SK-N-SH (cell line): ENCODE results near the gene NEK8. TPM values are rescaled to one million over a fixed set of nuclear protein-coding genes. Genes with fewer than 3 reads are reported as not detected.

Experiments
- CTCF ChIA-PET: fragments of 300-600, 350-600 bp; formaldehyde crosslinking; extraction: SDS; loops from one replicate; lab custom pipeline; 2021; lab: Yijun Ruan, JAX
- POLR2A ChIA-PET: fragments of 350-600 bp; sonication (Branson Sonifier 250); formaldehyde crosslinking; extraction: SDS; loops from one replicate; lab custom pipeline; 2020; ENCODE audit warnings: antibody characterized with exemption, inconsistent platforms; lab: Yijun Ruan, JAX
- DNase-seq: peaks from one replicate; pipeline ENCODE4 v3.0.0; 2012
- H2AFZ ChIP-seq: fragments of 200-600 bp; sonication (generic); 2 replicates; pipeline ENCODE4 v1.8.1; 2016; ENCODE audit warnings: antibody characterized with exemption, mild to moderate bottlenecking, low read depth
- H3F3A ChIP-seq: fragments of 200-600 bp; sonication (generic); replicated peaks from 2 replicates; pipeline ENCODE3; 2016; ENCODE audit warnings: antibody characterized with exemption, mild to moderate bottlenecking; ENCODE audit not compliant: insufficient read depth
- H3K27ac ChIP-seq, 2 experiments: fragments of 200-500 bp in 1 of 2; fragments of 200-600 bp in 1 of 2; sonication (Bioruptor generic) in 1 of 2; sonication (generic), shearing (Covaris generic) in 1 of 2; 2 replicates each; pipeline versions ENCODE4 v1.5.1 to v1.6.1; 2014 to 2016; ENCODE audit warnings: low read depth in 2 of 2, inconsistent platforms in 1 of 2, low read length in 1 of 2, mild to moderate bottlenecking in 1 of 2, mixed read lengths in 1 of 2
- H3K27me3 ChIP-seq: fragments of 200-600 bp; sonication (generic), shearing (Covaris generic); 2 replicates; pipeline ENCODE4 v1.6.1; 2016; ENCODE audit warnings: mixed run types; ENCODE audit not compliant: insufficient read depth
- H3K36me3 ChIP-seq, 2 experiments: fragments of 200-500 bp in 1 of 2; fragments of 200-600 bp in 1 of 2; sonication (Bioruptor generic) in 1 of 2; sonication (generic) in 1 of 2; replicated peaks in 1 of 2; 2 replicates each; pipeline versions ENCODE3 to v1.5.1; 2014 to 2016; ENCODE audit warnings: low read length in 1 of 2, mild to moderate bottlenecking in 1 of 2; ENCODE audit not compliant: insufficient read depth in 2 of 2, control insufficient read depth in 1 of 2
- H3K4me1 ChIP-seq, 2 experiments: fragments of 200-500 bp in 1 of 2; fragments of 200-600 bp in 1 of 2; sonication (Bioruptor generic) in 1 of 2; sonication (generic), shearing (Covaris generic) in 1 of 2; 2 replicates each; pipeline versions ENCODE4 v1.5.1 to v1.6.1; 2014 to 2016; ENCODE audit warnings: low read depth in 1 of 2, low read length in 1 of 2, mixed run types in 1 of 2; ENCODE audit not compliant: insufficient read depth in 2 of 2, control insufficient read depth in 1 of 2
- H3K4me2 ChIP-seq: fragments of 200-600 bp; sonication (generic), shearing (Covaris generic); 2 replicates; pipeline ENCODE4 v1.6.1; 2017; ENCODE audit warnings: mixed run types
- H3K4me3 ChIP-seq, 2 experiments: fragments of 200-500 bp in 1 of 2; fragments of 200-600 bp in 1 of 2; sonication (Bioruptor generic) in 1 of 2; sonication (generic), shearing (Covaris generic) in 1 of 2; 2 replicates each; pipeline versions ENCODE4 v1.5.1 to v1.8.1; 2014 to 2016; ENCODE audit warnings: low read depth in 2 of 2, inconsistent platforms in 1 of 2, low read length in 1 of 2, mild to moderate bottlenecking in 1 of 2, mixed read lengths in 1 of 2, moderate library complexity in 1 of 2
- H3K79me2 ChIP-seq: fragments of 200-600 bp; sonication (generic); 2 replicates; pipeline ENCODE4 v1.8.1; 2017; ENCODE audit warnings: mild to moderate bottlenecking; ENCODE audit not compliant: insufficient read depth
- H3K9ac ChIP-seq: fragments of 200-600 bp; sonication (generic); 2 replicates; pipeline ENCODE4 v1.6.1; 2017; ENCODE audit warnings: mixed run types
- H3K9me2 ChIP-seq: fragments of 200-600 bp; sonication (generic); 2 replicates; pipeline ENCODE4 v1.6.1; 2017; ENCODE audit warnings: mixed run types
- H3K9me3 ChIP-seq: fragments of 200-600 bp; sonication (generic); 2 replicates; pipeline ENCODE4 v1.6.1; 2017; ENCODE audit warnings: mixed run types, mild to moderate bottlenecking, moderate library complexity
- H4K20me1 ChIP-seq: fragments of 200-600 bp; sonication (generic); 2 replicates; pipeline ENCODE4 v1.6.1; 2017; ENCODE audit warnings: mild to moderate bottlenecking, mixed run types; ENCODE audit not compliant: insufficient read depth
- ELF1 ChIP-seq: IDR thresholded peaks from 2 replicates; pipeline ENCODE4 v1.4.0; 2012
- EZH2phosphoT487 ChIP-seq: fragments of 200-600 bp; sonication (generic); IDR thresholded peaks from 2 replicates; pipeline ENCODE4 v1.6.1; 2017; ENCODE audit warnings: low read depth, mixed run types, mild to moderate bottlenecking, antibody characterized with exemption, moderate library complexity, borderline replicate concordance
- FOXJ3 ChIP-seq: sonication (generic); formaldehyde crosslinking; IDR thresholded peaks from 2 replicates; pipeline ENCODE4 v1.5.1; 2020; ENCODE audit warnings: mild to moderate bottlenecking, missing genetic modification reagents
- GATA2 ChIP-seq: sonication (generic); formaldehyde crosslinking; IDR thresholded peaks from 2 replicates; pipeline ENCODE4 v1.5.0; 2020; ENCODE audit warnings: mild to moderate bottlenecking, missing genetic modification reagents
- MXI1 ChIP-seq: IDR thresholded peaks from 2 replicates; pipeline ENCODE4 v1.6.1; 2012; ENCODE audit warnings: mild to moderate bottlenecking, low read depth, low read length, improper control_type of control experiment
- NFIC ChIP-seq: IDR thresholded peaks from 2 replicates; pipeline ENCODE4 v1.4.0; 2012; ENCODE audit warnings: borderline replicate concordance
- RCOR1 ChIP-seq: fragments of 150-350 bp; IDR thresholded peaks from 2 replicates; pipeline ENCODE4 v1.6.1; 2017; ENCODE audit warnings: antibody characterized with exemption, low read length
- RFX5 ChIP-seq: IDR thresholded peaks from 2 replicates; pipeline ENCODE4 v1.6.1; 2012; ENCODE audit warnings: mild to moderate bottlenecking, improper control_type of control experiment, low read length
- RXRA ChIP-seq: IDR thresholded peaks from 2 replicates; pipeline ENCODE4 v1.4.0; 2012; ENCODE audit warnings: low read depth, mild to moderate bottlenecking, borderline replicate concordance
- SIN3A ChIP-seq: IDR thresholded peaks from 2 replicates; pipeline ENCODE4 v1.6.1; 2012; ENCODE audit warnings: low read depth, mild to moderate bottlenecking, low read length, moderate library complexity, borderline replicate concordance
- WGBS: methylation state at CpG from one replicate; pipeline ENCODE4 v1.1.6; 2017; ENCODE audit warnings: low lambda C conversion rate; 5-methylcytosine and 5-hydroxymethylcytosine counted together
- polyA plus RNA-seq, 3 experiments: library from polyadenylated mRNA; depleted of rRNA; stranded (reverse); fragments of >200 nt; gene quantifications; 2 replicates each; pipeline ENCODE4 v1.2.3, GENCODE V29; 2012
- TF ChIP-seq, protein P1 (sequence below): IDR thresholded peaks from 2 replicates; pipeline ENCODE4; 2012
- TF ChIP-seq, protein P2 (sequence below): fragments of 150-350 bp; IDR thresholded peaks from 2 replicates; pipeline ENCODE4 v1.6.1; 2016; ENCODE audit warnings: mild to moderate bottlenecking, low read depth, low read length
- TF ChIP-seq, protein P3 (sequence below): fragments of 150-350 bp; IDR thresholded peaks from 2 replicates; pipeline ENCODE4 v1.6.1; 2017; ENCODE audit warnings: antibody characterized with exemption, low read length, low read depth, borderline replicate concordance

Gene NEK8
- polyA plus RNA-seq, 1 of the 3 experiments (the other 2 are of a cell fraction) = 6.0 TPM

- TF ChIP-seq, protein P1, sequence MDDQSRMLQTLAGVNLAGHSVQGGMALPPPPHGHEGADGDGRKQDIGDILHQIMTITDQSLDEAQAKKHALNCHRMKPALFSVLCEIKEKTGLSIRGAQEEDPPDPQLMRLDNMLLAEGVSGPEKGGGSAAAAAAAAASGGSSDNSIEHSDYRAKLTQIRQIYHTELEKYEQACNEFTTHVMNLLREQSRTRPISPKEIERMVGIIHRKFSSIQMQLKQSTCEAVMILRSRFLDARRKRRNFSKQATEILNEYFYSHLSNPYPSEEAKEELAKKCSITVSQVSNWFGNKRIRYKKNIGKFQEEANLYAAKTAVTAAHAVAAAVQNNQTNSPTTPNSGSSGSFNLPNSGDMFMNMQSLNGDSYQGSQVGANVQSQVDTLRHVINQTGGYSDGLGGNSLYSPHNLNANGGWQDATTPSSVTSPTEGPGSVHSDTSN = no peak
- TF ChIP-seq SIN3A = no peak
- no peak for TF ChIP-seq RXRA
- TF ChIP-seq GATA2 (CRISPR knock-in tag) = no peak
Observed at GRCh38 chr17:28738680-28739384, 10.2 kb downstream of the NEK8 start (continued).

DNA sequence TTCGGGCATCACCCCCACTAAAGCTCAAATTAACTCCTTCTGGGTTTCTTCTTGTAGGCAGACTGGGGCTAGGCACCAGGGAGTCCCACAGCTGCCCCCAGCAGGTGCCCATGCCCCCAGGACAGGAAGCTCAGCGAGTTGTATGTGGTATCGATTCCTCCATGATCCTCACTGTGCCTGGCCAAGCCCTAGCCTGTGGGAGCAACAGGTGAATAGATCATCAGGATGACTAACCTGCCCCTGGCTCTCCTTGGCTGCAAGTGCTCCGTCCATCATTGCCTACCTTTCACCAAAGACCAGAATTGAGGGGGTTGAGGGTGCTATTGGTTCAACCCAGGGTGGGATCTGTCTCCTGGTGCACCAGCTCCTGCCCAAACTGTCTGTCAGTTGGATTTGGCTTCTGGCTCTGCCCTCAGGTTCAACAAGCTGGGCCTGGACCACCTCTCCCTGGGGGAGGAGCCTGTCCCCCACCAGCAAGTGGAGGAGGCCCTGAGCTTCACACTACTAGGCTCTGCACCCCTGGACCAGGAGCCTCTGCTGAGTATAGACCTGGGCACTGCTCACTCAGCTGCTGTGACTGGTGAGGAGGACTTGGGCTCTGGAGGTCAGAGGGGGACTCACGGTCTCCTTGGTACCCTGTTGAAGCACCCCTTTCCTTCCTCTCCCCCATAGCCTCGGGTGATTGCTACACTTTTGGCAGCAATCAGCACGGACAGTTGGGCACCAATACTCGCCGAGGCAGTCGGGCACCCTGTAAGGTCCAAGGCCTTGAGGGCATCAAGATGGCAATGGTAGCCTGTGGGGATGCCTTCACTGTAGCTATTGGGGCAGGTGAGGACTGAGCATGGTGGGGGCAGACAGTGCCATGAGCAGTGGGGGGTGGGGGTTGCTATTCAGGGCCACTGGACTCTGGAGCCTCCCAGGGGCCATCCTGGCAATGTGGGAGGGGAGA lies 12.1 kb downstream of the NEK8 start:
- 88% methylated on average over 5 of the region's 10 CpGs for WGBS
- DNase-seq = no peak

GRCh38 chr17:28741358-28742349 lies 13.1 kb downstream of the NEK8 start:
- 94% methylated on average over 18 of the region's 19 CpGs for WGBS
- Histone ChIP-seq H3F3A (peaks cover 21% of the 10 kb centered on the region), H4K20me1 (peaks cover 24% of the 10 kb centered on the region), H3K9ac (no peak overlapping the region), H3K36me3 (peaks cover 0 to under 1% of the 10 kb centered on the region in 2 experiments), H3K79me2 (peaks cover 32% of the 10 kb centered on the region), H3K4me2 (peak overlapping the region; percentile 99; the same call in 1 of the 2 replicates), H3K4me3 (no peak overlapping the region), H3K9me2 (no peaks in the 10 kb centered on the region), H3K27ac (peak overlapping the region; percentile 97 to 98), H2AFZ (no peak overlapping the region), H3K27me3 (no peaks in the 10 kb centered on the region), H3K4me1 (peaks cover 18 to 31% of the 10 kb centered on the region in 2 experiments; a peak in 3 of 4 replicates), H3K9me3 (no peaks in the 10 kb centered on the region)
- CTCF ChIA-PET = interaction anchor here (0.8 to 20.4 kb wide), 5 partner anchors 8 to 212 kb away, joined by 3 to 612 read pairs (median 3); partner anchors contain the start of genes NEK8, RPL23A and TLCD1
- TF ChIP-seq NFIC (no peak), GATA2 (CRISPR knock-in tag) (no peak), MXI1 (no peak), RFX5 (no peak), SIN3A (no peak), FOXJ3 (CRISPR knock-in tag) (no peak), ELF1 (no peak), RCOR1 (no peak)
- TF ChIP-seq, protein P2, sequence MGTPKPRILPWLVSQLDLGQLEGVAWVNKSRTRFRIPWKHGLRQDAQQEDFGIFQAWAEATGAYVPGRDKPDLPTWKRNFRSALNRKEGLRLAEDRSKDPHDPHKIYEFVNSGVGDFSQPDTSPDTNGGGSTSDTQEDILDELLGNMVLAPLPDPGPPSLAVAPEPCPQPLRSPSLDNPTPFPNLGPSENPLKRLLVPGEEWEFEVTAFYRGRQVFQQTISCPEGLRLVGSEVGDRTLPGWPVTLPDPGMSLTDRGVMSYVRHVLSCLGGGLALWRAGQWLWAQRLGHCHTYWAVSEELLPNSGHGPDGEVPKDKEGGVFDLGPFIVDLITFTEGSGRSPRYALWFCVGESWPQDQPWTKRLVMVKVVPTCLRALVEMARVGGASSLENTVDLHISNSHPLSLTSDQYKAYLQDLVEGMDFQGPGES = no peak
- TF ChIP-seq, protein P3, sequence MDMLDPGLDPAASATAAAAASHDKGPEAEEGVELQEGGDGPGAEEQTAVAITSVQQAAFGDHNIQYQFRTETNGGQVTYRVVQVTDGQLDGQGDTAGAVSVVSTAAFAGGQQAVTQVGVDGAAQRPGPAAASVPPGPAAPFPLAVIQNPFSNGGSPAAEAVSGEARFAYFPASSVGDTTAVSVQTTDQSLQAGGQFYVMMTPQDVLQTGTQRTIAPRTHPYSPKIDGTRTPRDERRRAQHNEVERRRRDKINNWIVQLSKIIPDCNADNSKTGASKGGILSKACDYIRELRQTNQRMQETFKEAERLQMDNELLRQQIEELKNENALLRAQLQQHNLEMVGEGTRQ = no peak
- POLR2A ChIA-PET = interaction anchor here (6.5 kb wide), 1 partner anchor 14 kb away, joined by 90 read pairs; the partner anchor contains the start of genes NEK8 and TLCD1
- no peak for DNase-seq

More for the DNA sequence above, 12.1 kb downstream of the NEK8 start:
- ChIA-PET POLR2A (no interaction called here), CTCF (interaction anchor here (0.8 to 20.4 kb wide), 6 partner anchors 8 to 213 kb away, joined by 3 to 612 read pairs (median 3); partner anchors contain the start of genes NEK8, RPL23A and TLCD1)
- Histone ChIP-seq H4K20me1 (peaks cover 14% of the 10 kb centered on the region), H3K4me3 (no peak overlapping the region), H3K4me1 (peaks cover 8 to 22% of the 10 kb centered on the region in 2 experiments; a peak in 3 of 4 replicates), H3K9me2 (no peaks in the 10 kb centered on the region), H3K36me3 (no peaks in the 10 kb centered on the region), H3K9ac (no peak overlapping the region), H3K27me3 (no peaks in the 10 kb centered on the region), H2AFZ (no peak overlapping the region), H3K27ac (no peak overlapping the region; a peak in 1 of 4 replicates), H3K79me2 (peaks cover 22% of the 10 kb centered on the region), H3K4me2 (no peak overlapping the region), H3F3A (peaks cover 21% of the 10 kb centered on the region), H3K9me3 (no peaks in the 10 kb centered on the region)
- no peak for TF ChIP-seq EZH2phosphoT487
